HG03175 (cell line): ENCODE measurements around the gene RGS11.

ENCODE experiments used
- ATAC-seq: cut with Tn5 transposase; IDR thresholded peaks from one replicate; pipeline ENCODE4 v1.9.1; 2021; ENCODE audit warnings: mild to moderate bottlenecking, moderate library complexity; ENCODE audit not compliant: unreplicated experiment

The RGS11 gene

DNA sequence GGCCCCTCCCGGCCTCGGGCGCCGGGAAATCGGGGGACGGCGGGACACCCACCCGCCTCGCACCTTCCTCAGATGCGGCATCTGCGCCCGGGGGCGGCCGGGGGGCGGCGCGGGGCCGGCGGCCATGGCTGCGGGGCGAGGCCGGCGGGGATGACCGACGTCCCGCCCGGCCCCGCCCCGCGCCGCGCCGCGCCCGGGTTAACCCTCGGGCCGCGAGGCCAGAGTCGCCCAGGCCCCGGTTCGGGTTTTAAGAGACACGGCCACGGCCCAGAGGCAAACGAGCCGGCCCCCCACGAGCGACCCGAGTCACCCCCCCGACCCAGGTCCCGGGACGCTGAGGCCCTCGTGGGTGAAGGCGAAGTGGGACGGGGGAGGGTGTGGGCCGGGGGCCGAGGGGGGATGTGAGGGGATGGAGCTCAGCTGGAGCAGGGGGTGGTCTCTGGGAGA, at the start of gene RGS11:
RGS11 (minus strand) TSS at position 159 of the 447 bp plus-strand sequence; CDS start at position 126, 33 bp downstream.
- ATAC-seq, result no peak

DNA sequence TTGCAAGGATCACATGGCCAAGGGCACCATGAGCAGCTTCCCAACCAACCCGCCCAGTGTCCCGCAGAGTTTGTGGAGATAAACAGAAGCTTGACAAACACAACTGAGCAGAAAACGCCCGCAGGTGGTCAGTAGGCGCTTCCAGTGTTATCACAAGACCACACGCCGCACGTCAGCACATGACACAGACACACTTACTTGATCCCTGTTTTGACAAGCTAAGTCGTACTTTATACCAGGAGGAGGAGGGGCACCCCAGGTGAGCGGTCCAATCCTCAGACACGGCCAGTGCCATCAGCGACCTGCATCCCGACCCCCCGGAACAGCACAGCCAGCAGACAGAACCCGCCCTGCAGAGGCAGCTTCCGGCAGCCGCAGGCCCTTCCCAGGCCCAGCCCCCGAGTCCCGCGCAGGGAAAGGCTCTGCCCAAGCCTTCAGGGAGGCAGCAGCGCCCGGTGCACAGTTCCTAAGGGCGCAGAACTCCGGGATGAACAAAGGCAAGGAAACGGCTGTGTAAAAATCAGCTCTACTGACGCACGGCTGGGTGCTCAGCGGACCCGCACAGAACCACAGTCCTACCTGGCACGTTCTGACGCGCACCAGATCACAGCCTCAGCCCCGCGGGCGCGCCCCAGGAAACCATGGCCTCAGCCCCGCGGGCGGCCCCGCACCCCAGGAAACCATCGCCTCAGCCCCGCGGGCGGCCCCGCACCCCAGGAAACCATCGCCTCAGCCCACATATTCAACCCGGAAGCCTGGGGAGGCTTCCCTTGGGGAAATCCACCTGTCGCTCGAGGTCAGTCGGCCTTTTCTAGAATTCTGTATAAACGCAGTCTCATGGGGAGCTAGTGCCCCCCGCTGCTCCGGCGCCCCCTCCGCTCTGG, 48.9 kb upstream of the RGS11 start:
- no peak for ATAC-seq

DNA sequence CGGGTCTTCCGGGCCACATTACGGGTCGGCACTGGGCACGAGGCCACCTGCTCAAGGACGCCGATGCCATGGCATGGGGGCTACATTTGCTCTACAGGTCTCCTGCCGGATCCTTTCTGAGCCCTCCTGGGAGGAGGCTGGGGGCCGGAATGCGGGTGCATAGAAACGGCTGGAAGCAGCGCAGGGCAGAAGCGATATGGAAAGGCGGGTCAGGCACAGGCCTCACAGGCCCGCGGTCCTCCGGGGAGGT, 48.4 kb upstream of the RGS11 start:
- no peak for ATAC-seq

DNA sequence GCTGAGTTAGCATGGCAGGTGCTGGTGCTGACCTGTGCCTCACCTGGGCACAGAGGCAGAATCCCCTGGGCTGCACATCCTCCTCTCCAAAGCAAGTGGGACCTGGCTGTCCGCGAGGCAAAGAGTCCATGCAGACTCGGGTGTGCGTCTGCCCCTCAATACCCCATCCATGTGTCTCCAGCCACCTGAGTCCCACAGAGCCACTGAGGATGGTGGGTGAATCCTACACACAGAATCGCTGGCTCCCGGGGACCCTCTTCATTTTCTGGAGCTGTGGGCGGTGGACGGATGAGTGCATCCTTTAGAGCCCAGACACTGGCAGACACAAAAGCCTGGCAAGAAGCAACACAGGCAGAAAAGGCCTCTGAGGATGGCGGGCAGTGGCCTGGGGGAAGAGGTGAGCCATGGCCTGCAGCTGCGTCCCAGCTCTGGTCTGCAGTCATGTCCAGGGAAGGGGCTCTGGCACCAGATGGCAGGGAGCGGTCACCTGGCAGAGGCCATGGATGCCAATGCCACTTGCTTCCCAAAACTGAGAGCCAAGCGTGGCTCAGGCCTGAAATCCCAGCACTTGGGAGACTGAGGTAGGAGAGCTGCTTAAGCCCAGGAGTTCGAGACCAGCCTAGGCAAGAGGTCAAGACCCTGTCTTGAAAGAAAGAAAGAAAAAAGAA, 46.9 kb upstream of the RGS11 start:
- ATAC-seq, result no peak

DNA sequence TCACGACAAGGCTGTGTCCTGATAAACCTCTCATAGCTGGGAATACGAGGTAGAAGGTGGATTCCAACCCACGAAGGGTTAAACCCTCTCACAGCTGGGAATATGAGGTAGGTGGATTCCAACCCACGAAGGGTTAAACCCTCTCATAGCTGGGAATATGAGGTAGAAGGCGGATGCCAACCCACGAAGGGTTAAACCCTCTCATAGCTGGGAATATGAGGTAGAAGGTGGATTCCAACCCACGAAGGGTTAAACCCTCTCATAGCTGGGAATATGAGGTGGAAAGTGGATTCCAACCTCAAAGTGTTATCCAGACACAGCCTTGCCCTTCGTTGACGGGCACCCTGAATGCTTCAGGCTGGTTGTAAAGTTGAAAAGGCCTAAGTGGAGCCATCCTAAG, 45.8 kb upstream of the RGS11 start:
- ATAC-seq, result no peak

DNA sequence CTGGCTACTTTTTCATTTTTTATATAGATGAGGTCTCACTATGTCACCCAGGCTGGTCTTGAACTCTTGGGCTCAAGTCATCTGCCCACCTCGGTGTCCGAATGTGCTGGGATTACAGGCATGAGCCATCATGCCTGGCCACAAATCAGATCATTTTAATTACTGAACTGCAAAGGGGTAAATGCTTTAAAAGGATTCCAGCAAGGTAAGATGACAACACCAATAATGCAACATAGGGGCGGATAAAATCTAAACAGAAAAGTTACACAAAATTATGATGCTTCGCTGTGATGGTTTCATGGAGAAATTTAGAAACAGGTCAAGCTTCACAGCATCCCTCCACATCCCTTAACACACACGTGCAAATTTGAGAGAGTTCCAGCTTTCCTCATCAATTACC, 44.5 kb upstream of the RGS11 start:
- ATAC-seq, result no peak

DNA sequence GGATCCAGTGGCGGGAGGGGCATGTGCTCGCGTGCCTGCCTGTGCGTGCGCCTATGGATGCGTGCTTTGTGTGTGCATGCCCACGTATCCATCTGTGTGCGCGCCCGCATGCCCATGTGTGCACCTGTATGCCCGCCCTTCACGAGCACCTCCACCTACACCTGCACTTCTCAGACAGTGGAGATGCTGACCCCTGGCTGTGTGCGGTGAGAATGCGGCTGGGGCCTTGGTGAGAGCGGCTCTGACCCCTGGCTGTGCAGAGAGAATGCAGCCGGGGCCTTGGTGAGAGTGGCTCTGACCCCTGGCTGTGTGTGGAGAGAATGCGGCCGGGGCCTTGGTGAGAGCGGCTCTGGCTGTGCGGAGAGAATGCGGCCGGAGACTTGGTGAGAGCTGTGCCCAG, 42.9 kb upstream of the RGS11 start:
- ATAC-seq, result no peak

DNA sequence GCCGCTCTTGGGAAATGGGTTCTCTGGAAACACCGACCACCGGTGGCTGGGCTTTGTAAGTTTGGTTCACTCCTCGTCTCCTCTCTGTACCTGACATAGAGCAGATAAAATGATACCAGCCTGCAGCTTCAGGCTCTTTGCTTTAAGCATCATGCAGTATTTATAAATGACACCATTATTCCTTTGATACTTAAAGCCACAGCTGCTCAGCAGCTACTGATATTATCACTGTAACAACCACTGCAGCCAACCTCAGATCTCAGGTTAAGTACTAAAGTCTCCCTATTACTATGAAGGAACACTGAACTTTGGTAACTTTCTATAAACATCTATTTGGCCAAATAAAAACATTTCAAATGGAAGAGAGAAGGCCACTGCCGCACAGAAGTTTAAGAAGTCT, 41.8 kb upstream of the RGS11 start:
- no peak for ATAC-seq

DNA sequence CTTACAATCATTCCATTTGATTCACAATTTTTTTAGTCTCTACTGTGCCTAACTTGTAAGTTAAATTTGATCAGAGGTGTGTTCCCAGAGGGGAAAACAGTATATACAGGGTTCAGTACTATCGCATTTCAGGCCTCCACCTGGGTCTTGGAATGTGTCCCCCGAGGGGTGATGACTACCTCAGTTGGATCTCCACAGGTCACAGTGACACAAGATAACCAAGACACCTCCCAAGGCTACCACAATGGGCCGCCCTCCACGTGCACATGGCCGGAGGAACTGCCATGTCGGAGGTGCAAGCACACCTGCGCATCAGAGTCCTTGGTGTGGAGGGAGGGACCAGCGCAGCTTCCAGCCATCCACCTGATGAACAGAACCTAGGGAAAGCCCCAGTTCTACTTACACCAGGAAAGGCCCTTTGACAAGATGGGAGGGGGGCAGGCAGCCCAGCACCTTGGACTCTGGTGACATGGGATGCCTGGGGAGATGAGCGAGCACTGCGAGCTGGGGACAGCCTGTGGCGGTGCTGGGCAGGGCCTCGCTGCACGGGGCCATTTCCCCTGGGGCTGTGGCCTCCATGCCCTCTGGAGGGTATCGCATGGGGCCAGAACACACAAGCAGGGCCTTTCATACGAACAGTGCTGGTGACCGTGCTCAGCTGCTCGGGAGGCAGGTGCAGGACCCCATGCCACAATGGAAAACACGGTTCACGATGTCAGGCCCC, 41.2 kb upstream of the RGS11 start:
- ATAC-seq, result no peak

DNA sequence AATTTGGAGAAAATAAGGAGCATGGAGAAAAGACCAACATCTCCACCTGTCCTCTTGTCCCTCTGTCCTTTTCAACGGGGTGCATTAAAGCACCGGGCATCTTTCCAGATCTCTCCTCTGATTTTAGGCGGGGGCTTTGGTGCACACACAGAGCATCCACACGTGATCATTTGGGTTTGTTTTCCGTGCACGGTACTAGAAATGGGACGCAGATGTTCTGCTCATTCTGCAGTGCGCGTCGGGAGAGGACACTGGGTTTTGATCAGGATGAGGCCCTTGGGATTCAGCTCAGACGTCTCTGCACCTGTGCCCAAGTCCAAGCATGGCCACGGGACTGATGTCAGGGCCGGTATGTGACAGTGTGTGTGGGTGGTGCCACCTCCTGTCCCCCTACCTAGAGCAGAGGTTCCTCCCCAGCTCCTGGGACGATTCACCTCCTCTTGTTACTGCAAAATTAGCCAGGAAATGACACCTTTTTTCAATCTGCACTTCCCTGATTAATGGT, 39.1 kb upstream of the RGS11 start:
- no peak for ATAC-seq

DNA sequence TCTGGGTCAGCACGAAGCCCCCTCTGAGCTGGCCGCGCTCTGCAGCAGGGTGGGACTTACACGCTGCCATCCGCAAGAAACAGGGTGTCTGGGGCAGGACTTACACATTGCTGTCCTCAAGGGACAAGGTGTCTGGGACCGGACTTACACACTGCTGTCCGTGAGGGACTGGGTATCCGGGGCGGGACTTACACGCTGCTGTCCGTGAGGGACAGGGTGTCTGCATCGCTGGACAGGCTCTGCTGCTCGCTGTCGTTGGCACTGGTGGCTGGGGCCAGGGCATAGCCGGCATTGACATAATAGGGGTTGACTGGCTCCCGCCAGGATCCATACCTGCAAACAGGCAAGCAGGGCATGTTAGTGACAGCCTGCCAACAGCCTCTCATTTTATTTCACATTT, 38.6 kb upstream of the RGS11 start:
- no peak for ATAC-seq

DNA sequence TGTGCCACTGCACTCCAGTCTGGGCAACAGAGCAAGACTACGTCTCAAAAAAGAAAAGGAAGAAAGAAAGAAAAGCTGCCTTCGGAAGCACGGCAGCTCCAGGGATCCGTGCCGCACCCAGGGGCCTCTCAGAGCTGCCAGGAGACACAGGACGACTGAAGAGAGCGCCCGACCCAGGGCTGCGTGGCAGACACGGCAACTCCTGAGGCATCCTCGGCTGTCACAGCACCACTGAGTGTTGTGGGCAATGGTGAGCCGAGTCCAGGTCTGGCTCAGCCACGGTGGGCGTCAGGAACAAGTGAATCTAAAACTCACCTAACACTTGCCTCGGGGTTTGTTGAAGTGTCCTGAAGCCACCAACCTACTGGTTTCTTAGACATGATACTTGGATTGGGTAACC, 36.0 kb upstream of the RGS11 start:
- ATAC-seq, result no peak

DNA sequence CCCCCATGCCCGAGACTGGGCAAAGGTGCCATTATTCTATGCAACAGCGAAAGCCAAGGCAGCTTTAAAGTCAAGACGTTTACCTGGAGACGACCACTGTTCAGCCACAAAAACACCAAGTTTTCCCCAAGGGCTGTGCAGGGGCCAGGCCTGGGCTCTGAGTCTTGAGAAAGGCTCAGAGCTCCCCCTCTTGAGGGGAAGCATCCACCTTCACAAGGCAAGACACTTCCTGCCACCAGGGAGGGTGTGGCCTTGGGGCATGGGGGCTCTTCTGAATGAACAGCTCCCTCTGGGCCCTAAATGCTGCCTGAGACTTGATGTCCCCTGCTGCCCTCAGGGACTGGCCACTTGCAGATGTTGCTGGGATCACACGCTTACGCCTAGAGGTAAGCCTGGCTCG, 33.7 kb upstream of the RGS11 start:
- ATAC-seq, result no peak

DNA sequence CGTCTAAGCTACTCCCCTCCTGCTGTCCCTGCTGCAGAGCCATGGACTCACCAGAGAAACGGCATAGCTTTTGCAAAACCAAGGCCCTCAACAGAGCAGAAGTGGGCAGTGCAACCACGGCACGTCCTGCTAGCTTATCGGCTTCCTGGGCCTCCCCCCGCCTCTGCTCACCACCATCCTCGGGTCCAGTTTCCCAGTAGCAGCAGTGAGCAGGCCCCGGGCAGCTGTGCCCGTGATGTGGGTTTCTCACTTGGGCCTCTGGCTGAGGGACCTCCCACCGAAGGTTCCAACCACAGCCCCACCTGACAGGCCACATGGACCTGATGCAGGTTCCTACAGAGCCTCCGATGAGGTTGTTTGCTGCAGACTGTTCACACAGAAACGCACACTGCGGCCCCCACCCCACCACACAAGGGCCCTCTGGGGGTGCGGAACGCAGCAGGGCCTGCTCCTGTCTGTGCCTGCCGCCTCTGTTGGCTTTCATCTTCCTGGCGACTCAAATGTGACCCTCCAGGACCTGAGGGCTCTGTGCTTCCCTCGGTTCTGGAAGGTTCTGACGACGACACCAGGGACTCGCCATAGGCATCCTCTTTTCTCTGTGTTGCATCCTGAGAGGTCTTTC, 32.1 kb upstream of the RGS11 start:
- no peak for ATAC-seq

DNA sequence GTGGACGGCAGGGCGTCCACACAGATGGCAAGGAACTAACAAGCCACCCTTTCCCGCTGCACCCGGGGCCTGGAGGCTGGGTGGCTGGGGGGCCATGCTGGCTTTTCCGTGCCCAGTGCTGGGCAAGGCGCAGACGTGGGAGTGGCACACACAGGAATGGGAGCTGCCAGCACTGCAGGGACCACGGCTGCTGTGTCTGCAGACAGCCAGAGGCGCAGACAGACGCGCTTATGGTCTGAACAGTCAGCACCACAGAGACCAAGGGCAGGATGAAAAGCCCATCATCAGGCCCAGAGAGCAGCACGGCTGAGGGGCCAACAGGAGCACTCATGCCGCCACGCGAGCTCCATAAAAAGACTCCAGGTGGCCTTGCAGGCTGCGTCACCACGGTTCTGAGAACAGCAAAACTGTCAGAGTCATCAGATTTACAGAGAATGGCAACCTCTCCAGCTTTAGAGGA, 31.2 kb upstream of the RGS11 start:
- no peak for ATAC-seq

DNA sequence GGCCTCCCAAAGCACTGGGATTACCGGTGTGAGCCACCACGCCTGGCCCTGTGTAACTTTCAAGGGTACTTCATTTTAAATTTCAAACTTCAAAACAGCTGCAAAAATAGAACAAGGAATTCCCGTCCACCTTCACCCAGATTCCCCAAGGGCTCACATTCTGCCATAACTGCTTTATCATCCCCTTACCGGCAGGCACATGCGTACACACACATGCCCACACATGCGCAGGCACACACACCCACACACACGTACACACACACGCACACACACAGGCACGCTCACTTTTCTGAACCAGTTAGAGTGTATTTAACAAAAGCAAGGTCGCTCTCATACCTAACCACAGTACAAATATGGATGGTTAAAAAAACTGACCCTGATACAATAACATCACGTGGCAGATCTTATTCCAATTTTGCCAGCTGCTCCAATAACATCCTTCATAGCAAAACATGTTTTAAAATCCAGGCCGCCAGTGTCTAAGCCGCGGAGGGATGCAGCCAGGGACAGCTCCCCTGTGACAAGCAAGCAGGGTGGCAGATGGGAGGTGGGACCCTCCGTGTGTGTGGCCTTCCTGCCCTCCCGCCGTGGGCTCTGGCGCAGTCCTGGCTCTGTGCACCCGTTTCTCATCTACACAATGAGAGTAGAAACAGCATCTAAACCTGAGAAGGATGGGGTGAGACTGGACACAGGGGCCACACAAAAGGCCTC, 30.3 kb upstream of the RGS11 start:
- ATAC-seq, result no peak

DNA sequence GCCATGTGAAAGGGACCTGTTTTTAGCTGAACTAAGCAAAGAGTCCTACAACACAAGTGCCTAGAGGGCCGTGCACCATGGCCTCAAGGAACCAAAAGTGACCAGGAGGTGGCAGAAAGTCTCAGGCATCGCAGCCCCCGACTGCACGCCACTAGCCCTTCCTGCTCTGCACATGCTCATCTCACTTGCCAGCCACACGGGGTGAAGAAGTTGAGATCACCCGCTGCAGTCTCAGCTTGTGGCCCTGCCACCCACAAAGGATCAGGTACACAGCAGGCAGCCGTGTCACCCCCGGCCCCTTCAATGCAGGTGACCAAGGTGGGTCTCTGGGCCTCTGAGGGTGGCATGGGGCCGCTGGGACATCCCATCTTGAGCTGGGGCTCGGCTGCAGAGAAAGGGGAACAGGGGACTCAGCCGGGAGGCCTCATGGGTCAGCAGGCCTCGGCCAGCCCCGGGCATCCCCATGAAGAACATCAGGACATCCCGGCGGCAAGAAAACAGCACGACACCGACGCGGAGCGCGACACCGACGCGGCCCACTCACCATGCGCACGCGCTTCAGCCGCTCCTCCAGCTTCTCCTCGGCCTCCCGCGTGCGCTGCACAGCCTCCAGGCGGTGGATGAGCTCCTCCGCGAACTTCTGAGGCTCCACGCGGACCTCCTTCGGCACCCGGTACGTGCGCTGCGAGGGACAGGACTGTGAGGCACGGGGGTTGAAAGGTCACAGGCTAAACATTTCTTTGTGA, 28.2 kb upstream of the RGS11 start:
- no peak for ATAC-seq

DNA sequence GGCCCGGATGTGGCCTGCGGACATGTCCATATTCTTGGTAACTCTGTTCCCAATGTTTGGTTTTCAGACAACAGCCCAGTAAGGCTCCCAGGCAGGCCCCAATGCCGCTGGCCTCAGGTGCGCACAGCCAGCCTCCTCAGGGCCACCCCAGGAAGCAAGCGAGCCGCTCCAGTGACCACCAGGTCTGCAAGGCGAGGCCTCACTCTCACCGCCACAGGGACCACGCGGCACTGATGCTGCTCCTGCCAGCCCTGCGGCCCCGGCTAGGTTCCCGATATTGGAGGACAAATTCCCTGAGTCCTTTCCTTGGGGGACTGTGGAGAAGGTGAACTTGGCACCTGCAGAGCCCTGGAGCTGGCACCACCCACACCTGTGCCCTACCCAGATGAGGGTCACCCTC, 26.2 kb upstream of the RGS11 start:
- no peak for ATAC-seq

DNA sequence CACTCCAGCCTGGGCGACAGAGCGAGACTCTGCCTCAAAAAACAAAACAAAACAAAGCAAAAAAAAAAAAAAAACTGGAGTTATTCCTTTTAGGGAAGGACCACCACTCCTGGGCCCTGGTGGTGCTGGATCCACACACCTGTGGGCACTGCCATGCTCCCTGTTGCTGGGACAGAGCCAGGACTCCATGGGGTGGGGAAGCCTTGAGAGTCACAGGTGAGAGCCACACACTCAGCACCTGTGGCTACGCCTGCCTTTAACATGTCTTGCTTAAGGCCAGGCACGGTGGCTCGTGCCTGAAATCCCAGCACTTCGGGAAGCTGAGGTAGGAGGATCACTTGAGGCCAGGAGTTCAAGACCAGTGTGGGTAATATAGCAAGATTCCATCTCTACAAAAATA, 25.5 kb upstream of the RGS11 start:
- no peak for ATAC-seq

DNA sequence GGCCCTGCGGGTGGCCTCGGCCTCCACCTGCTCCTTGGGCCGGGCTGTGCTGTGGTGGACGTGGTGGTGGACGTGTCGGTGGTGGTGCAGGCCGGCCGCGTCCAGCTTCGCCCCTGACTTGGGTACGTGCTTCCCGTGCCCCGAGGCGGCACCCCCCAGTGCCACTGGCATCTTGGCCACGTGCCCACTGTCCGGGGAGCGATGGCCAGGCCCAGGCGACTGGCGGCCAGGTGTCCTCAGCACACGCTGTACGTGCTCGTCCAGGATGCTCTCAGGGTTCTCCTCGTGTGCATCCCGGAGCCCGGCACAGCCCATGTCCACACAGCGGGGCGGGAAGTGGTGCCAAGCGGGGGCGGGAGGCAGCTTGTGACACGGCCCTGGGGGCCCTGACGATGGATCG, 22.1 kb upstream of the RGS11 start:
- no peak for ATAC-seq
